A673 (cell line): Measurements from ENCODE around the gene SPHK1. TPM values are rescaled to one million over a fixed set of nuclear protein-coding genes. Genes with fewer than 3 reads are reported as not detected.

Experiments
- BruUV-seq: library from RNA; stranded (reverse); fragments of 400-500 nt; replicated peaks from 2 replicates; lab custom pipeline; 2021; lab: Mats Ljungman, UMichigan
- CTCF ChIA-PET: fragments of 300-600 bp; sonication (Branson Sonifier 250); formaldehyde crosslinking; loops from one replicate; lab custom pipeline; 2022; ENCODE audit warnings: antibody characterized with exemption; lab: Charles Lee
- POLR2A ChIA-PET: fragments of 300-600 bp; sonication (Branson Sonifier 250); formaldehyde crosslinking; loops from one replicate; lab custom pipeline; 2022; ENCODE audit warnings: antibody characterized with exemption; ENCODE audit not compliant: low non-redundant PET; lab: Charles Lee
- DNase-seq: peaks from one replicate; pipeline ENCODE4 v3.0.0-alpha.2; 2015; ENCODE audit warnings: low spot score
- H3K27ac ChIP-seq: fragments of 200-600 bp; sonication (generic); 2 replicates; pipeline ENCODE4 v1.5.1; 2016; ENCODE audit warnings: mixed run types, low read depth, mild to moderate bottlenecking, mixed read lengths, antibody characterized with exemption, low read length; ENCODE audit not compliant: poor library complexity, severe bottlenecking
- H3K27me3 ChIP-seq: fragments of 200-600 bp; sonication (generic); replicated peaks from 2 replicates; pipeline ENCODE4 v1.6.1; 2017; ENCODE audit warnings: mixed run types, low read depth, mild to moderate bottlenecking, mixed read lengths, antibody characterized with exemption, low read length; ENCODE audit not compliant: insufficient read depth, poor library complexity
- H3K36me3 ChIP-seq: fragments of 200-600 bp; sonication (generic); 2 replicates; pipeline ENCODE4 v1.6.1; 2016; ENCODE audit warnings: mixed run types, mild to moderate bottlenecking, mixed read lengths, antibody characterized with exemption, low read length; ENCODE audit not compliant: insufficient read depth, poor library complexity, severe bottlenecking
- H3K4me1 ChIP-seq: fragments of 200-600 bp; sonication (generic); 2 replicates; pipeline ENCODE4 v1.6.1; 2017; ENCODE audit warnings: mixed run types, mild to moderate bottlenecking, mixed read lengths, antibody characterized with exemption, low read length; ENCODE audit not compliant: insufficient read depth, poor library complexity, severe bottlenecking
- H3K4me3 ChIP-seq: fragments of 200-600 bp; sonication (generic); 2 replicates; pipeline ENCODE4 v1.5.1; 2016; ENCODE audit warnings: low read depth, mixed run types, mild to moderate bottlenecking, mixed read lengths, low read length; ENCODE audit not compliant: poor library complexity, severe bottlenecking
- H3K9me3 ChIP-seq: fragments of 200-600 bp; sonication (generic); 2 replicates; pipeline ENCODE4 v1.6.1; 2016; ENCODE audit warnings: mixed run types, low read depth, mild to moderate bottlenecking, mixed read lengths, antibody characterized with exemption, low read length; ENCODE audit not compliant: poor library complexity, severe bottlenecking
- EZH2 ChIP-seq: fragments of 200-600 bp; sonication (generic); IDR thresholded peaks from 2 replicates; pipeline ENCODE4 v1.6.1; 2017; ENCODE audit warnings: borderline replicate concordance, low read depth, mild to moderate bottlenecking, mixed read lengths, antibody characterized with exemption, low read length; ENCODE audit not compliant: poor library complexity, severe bottlenecking
- intact Hi-C: fragments of 100-400 bp; cut with micrococcal nuclease; formaldehyde crosslinking; loops from one replicate; pipeline ENCODE4 v1.10.0; 2022; ENCODE audit not compliant: unreplicated experiment
- total RNA-seq: library from RNA; stranded (reverse); gene quantifications from 2 replicates; pipeline ENCODE4 v1.2.3, GENCODE V29; 2021
- TF ChIP-seq, protein P1 (sequence below): fragments of 300-800, 200-600 bp; sonication (generic); conservative IDR thresholded peaks from 2 replicates; pipeline ENCODE4 v1.5.1; 2017; ENCODE audit warnings: low read depth, mild to moderate bottlenecking, antibody characterized with exemption, low read length, moderate library complexity, mixed read lengths

Gene SPHK1
- total RNA-seq, 1 experiment from 2014 or later: 0.54 TPM

DNA sequence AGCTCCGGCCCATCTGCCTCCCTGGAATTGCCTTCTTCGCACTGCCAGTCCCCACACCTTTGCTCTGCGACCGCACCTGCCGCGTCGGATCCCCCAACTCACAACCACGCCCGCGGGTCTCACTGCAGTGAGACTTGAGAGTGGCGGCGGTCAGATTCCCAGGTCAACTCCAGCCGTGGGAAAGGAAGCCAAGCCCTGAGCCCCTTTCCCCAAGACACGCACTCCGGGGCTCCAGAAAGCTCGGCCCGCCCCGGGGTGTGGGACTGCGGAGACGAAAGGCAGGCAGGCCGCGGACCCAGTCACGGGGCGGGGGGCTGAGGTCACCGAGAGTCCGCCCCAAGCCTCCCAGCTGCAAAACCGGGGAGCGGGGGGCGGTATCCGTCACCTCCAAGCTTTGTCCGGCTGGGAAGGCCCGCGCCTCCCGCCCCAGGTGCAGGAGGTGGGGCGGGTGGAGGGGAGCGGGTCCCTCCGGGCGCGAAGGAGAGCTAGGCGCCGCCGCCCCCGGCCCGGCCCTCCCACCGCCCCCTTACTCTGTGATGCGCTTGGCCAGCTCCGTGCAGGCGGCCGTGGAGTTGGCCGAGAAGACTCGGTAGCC, 31.3 kb upstream of the SPHK1 start:
- H3K36me3 ChIP-seq: no peaks in the 10 kb centered on the region
- CTCF ChIA-PET: no interaction called here
- peak overlapping the region; percentile 96 for H3K27ac ChIP-seq
- peak overlapping the region; percentile 74 for H3K4me3 ChIP-seq
- BruUV-seq: no TSS peak
- no peak for DNase-seq
- peaks cover 6% of the 10 kb centered on the region for H3K4me1 ChIP-seq
- intact Hi-C loops: no loop called here
- TF ChIP-seq, protein P1, sequence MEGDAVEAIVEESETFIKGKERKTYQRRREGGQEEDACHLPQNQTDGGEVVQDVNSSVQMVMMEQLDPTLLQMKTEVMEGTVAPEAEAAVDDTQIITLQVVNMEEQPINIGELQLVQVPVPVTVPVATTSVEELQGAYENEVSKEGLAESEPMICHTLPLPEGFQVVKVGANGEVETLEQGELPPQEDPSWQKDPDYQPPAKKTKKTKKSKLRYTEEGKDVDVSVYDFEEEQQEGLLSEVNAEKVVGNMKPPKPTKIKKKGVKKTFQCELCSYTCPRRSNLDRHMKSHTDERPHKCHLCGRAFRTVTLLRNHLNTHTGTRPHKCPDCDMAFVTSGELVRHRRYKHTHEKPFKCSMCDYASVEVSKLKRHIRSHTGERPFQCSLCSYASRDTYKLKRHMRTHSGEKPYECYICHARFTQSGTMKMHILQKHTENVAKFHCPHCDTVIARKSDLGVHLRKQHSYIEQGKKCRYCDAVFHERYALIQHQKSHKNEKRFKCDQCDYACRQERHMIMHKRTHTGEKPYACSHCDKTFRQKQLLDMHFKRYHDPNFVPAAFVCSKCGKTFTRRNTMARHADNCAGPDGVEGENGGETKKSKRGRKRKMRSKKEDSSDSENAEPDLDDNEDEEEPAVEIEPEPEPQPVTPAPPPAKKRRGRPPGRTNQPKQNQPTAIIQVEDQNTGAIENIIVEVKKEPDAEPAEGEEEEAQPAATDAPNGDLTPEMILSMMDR: no peak
- TF ChIP-seq EZH2: no peak
- POLR2A ChIA-PET: interaction anchor here (0.7 kb wide), 2 partner anchors 19 to 97 kb away, joined by 4 read pairs; no protein-coding TSS in a partner anchor
- H3K9me3 ChIP-seq: no peaks in the 10 kb centered on the region
- no peaks in the 10 kb centered on the region for H3K27me3 ChIP-seq

DNA sequence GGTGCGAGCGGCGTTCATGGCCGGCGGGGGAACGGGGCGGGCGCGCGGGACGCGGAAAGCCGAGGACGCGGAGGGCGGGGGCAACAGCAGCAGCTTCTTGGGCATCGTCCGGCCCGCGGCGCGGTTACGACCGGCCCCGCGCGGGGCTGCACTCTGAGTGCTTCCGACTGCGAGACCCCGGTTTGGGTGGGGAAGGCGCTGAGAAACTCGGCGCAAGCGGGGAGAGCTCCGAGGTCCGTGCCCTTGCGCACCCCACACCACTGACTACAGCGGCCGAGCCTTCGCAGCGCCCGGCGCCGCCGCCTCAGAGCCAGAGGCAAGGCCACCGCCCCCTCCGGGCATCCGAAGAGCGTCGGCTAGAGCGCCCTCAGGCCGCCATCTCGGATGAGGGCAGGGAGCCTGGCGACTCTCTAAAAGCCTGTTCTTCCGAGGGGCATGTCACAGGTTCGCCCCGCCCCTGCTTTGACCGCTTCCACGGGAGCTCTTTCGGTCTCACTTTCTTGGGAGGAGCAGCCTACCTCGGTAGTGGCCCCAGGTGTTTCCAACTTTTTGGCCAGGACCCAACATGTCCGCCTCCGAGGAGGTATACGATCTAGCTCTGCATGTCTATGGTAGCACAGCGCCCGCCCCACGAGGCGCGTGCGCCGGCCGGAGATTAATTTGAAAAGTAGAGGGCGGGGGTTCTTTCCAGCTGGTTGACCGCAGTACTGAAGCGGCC, 30.7 kb upstream of the SPHK1 start, which contains the start of gene PRPSAP1:
Gene PRPSAP1, minus strand, starts transcription at position 318 of the 718 bp plus-strand sequence. Its CDS starts 213 bp downstream, at position 105.
- Histone ChIP-seq H3K4me1 (peaks cover 6% of the 10 kb centered on the region), H3K4me3 (peak within 1 kb of the TSS; percentile 74), H3K9me3 (no peaks in the 10 kb centered on the region), H3K27me3 (no peaks in the 10 kb centered on the region), H3K27ac (peak within 1 kb of the TSS; percentile 96), H3K36me3 (no peaks in the 10 kb centered on the region)
- ChIA-PET POLR2A (interaction anchor here (0.7 kb wide), 2 partner anchors 20 to 96 kb away, joined by 4 read pairs; no protein-coding TSS in a partner anchor), CTCF (no interaction called here)
- BruUV-seq: no TSS peak
- peak; percentile 94 for DNase-seq
- no peak for TF ChIP-seq EZH2
- TF ChIP-seq, protein P1: no peak; the same call in 1 of the 2 replicates
- intact Hi-C loops: loop anchor here (1.0 kb wide), 1 partner anchor 30 kb away; no protein-coding TSS in a partner anchor

DNA sequence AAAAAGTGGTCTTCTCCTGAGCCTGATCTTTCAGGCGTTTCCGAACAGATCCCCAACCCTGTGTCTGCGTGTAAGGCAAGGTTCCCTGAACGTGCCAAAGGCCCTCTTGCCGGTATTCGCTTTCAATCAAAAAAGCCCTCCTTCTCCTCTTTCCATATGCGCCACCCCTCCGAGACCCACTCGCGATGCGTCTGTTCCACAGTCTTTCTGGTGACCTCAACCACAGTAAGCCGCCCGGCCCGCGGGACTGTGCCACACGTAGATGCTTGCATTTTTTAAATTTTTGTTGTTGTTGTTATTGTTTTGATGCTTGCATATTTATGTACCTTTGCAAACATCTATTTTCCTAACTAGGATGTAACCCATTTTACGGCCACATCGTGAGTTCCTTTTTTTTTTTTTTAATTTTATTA, 30.1 kb upstream of the SPHK1 start:
- TF ChIP-seq, protein P1: no peak
- no peak for TF ChIP-seq EZH2
- CTCF ChIA-PET: no interaction called here
- Histone ChIP-seq H3K4me3 (peak overlapping the region; percentile 74), H3K36me3 (no peaks in the 10 kb centered on the region), H3K4me1 (peaks cover 6% of the 10 kb centered on the region), H3K27ac (peak overlapping the region; percentile 96), H3K9me3 (no peaks in the 10 kb centered on the region), H3K27me3 (no peaks in the 10 kb centered on the region)
- POLR2A ChIA-PET: no interaction called here
- TSS peak; percentile 94 for BruUV-seq
- DNase-seq: no peak
- intact Hi-C loops: loop anchor here (1.0 kb wide), 1 partner anchor 29 kb away; no protein-coding TSS in a partner anchor
